ENCODE measurements around the gene DCAF15.

DCAF15 gene

DNA sequence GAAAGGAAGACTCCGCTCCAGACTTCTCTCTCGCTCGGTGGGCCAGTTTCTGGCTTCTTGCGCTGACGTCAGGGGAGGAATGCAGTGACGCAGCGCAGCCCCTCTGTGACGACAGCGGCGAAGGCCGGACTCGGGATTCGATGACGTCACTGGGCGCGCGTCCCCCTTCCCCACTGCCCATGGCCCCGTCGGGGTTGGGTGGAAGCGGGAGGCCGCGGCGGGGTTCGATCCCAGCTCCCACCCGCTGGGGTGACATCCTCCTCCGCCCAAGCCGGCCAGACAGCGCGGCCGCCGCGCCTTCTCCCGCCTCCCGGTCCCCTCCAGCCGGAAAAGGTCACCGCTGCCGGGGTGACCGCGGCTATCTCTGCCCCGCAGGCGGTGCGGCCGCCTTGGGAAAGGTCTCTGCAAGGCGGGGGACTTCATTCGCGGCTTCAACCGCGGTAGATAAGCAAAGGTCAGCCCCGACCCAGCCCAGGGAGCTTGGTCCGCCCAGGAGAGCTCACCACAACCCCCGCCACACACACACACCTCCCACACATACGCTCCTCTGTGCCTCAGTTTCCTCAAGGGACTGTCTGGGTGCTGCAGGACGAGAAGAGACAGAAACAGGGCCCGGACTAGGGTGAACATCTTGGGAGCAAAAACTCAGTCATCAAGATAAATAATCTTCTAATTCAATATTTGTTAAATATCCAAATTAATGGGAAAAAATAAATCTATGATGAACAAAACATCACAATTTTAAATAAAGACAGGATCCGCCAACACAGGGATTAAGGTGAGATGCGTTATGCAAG, 54.7 kb downstream of the DCAF15 start:
- no peak for DNase-seq (ENCODE audit: low spot score)

More for the DNA sequence above, 54.7 kb downstream of the DCAF15 start:
- TF ChIP-seq, protein P1, sequence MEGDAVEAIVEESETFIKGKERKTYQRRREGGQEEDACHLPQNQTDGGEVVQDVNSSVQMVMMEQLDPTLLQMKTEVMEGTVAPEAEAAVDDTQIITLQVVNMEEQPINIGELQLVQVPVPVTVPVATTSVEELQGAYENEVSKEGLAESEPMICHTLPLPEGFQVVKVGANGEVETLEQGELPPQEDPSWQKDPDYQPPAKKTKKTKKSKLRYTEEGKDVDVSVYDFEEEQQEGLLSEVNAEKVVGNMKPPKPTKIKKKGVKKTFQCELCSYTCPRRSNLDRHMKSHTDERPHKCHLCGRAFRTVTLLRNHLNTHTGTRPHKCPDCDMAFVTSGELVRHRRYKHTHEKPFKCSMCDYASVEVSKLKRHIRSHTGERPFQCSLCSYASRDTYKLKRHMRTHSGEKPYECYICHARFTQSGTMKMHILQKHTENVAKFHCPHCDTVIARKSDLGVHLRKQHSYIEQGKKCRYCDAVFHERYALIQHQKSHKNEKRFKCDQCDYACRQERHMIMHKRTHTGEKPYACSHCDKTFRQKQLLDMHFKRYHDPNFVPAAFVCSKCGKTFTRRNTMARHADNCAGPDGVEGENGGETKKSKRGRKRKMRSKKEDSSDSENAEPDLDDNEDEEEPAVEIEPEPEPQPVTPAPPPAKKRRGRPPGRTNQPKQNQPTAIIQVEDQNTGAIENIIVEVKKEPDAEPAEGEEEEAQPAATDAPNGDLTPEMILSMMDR (IDR thresholded peaks at IDR 0.05; ENCODE audit: extremely low read depth, missing control alignments) = no peak

Measured in GM20000 (cell line).